Stimulated activated CD8-positive, alpha-beta memory T cell treated with anti-CD3 and anti-CD28 coated beads, Interleukin-12 subunit alpha, Interleukin-12 subunit beta, amount 100 ng/mL, for 24 hours (primary cell): Measurements from ENCODE around the gene F12.
"Not testable (repeated sequence)": the region's sequence is repeated elsewhere in the genome, so short reads cannot be mapped to it uniquely, and the experiment has no call there.

ENCODE experiments used
- DNase-seq: peaks from one replicate; pipeline ENCODE4 v3.0.0-alpha.2; 2020; ENCODE audit errors: extremely low read depth

F12 gene

GRCh38 chr5:177369645-177370440, 39.5 kb downstream of the F12 start:
- no peak for DNase-seq

- DNase-seq: no peak
Observed at GRCh38 chr5:177368869-177369644, 40.3 kb downstream of the F12 start.

- no peak for DNase-seq
Observed at GRCh38 chr5:177367981-177368868, 41.1 kb downstream of the F12 start.

- DNase-seq: no peak
Observed at GRCh38 chr5:177367323-177367848, 42.0 kb downstream of the F12 start.

- no peak for DNase-seq
Observed at GRCh38 chr5:177366528-177367322, 42.6 kb downstream of the F12 start.

- DNase-seq: no peak
Observed at GRCh38 chr5:177365845-177366527, 43.4 kb downstream of the F12 start.

GRCh38 chr5:177364159-177364962, 45.0 kb downstream of the F12 start:
- no peak for DNase-seq

- no peak for DNase-seq
Observed at GRCh38 chr5:177363565-177363964, 45.8 kb downstream of the F12 start.

GRCh38 chr5:177362610-177363507, 46.5 kb downstream of the F12 start:
- no peak for DNase-seq

- no peak for DNase-seq
Observed at GRCh38 chr5:177362292-177362609, 47.1 kb downstream of the F12 start.

- no peak for DNase-seq
Observed at GRCh38 chr5:177361418-177362291, 47.7 kb downstream of the F12 start.

- not testable (repeated sequence) for DNase-seq
Observed at GRCh38 chr5:177360740-177361139, 48.6 kb downstream of the F12 start.

GRCh38 chr5:177359860-177360259, 49.5 kb downstream of the F12 start:
- no peak for DNase-seq

GRCh38 chr5:177359451-177359851, 49.9 kb downstream of the F12 start:
- no peak for DNase-seq

- DNase-seq: no peak
Observed at GRCh38 chr5:177358370-177358819, 51.0 kb downstream of the F12 start.

GRCh38 chr5:177357459-177358351, 51.7 kb downstream of the F12 start, which contains the start of gene RGS14:
Gene RGS14, plus strand, starts transcription at chr5:177357924. Its CDS starts 101 bp downstream, at chr5:177358025.
- no peak for DNase-seq

GRCh38 chr5:177357146-177357458, 52.3 kb downstream of the F12 start:
- no peak for DNase-seq
